Measurements from ENCODE around the gene NGFR. TPM values are rescaled to one million over a fixed set of nuclear protein-coding genes. Genes with fewer than 3 reads are reported as not detected.

NGFR gene
- total RNA-seq, 1 donor from 2014 or later: 0.04 TPM

DNA sequence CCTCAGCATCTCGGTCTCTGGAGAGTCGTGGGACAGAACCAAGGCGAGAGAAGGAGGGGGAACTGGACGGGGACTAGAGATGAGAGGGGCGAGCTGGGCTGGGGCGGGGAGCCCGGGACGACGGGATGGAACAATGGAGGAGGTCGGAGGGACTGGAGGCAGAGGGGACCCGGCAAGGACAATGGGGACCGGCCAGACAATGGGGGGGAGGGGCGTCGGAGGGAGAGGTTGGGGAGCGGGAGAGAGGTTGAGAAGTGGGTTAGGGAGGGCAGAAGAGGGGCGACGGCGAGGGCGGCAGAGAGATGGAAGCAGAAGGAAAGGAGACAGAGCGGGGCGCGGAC is 719 bp downstream of the NGFR start:
- TF ChIP-seq, protein P1, sequence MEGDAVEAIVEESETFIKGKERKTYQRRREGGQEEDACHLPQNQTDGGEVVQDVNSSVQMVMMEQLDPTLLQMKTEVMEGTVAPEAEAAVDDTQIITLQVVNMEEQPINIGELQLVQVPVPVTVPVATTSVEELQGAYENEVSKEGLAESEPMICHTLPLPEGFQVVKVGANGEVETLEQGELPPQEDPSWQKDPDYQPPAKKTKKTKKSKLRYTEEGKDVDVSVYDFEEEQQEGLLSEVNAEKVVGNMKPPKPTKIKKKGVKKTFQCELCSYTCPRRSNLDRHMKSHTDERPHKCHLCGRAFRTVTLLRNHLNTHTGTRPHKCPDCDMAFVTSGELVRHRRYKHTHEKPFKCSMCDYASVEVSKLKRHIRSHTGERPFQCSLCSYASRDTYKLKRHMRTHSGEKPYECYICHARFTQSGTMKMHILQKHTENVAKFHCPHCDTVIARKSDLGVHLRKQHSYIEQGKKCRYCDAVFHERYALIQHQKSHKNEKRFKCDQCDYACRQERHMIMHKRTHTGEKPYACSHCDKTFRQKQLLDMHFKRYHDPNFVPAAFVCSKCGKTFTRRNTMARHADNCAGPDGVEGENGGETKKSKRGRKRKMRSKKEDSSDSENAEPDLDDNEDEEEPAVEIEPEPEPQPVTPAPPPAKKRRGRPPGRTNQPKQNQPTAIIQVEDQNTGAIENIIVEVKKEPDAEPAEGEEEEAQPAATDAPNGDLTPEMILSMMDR (IDR thresholded peaks at IDR 0.05; ENCODE audit: insufficient read depth, low read length, poor library complexity, severe bottlenecking): no peak
- Histone ChIP-seq H3K4me3 (ENCODE audit: low read depth, low read length) (peak overlapping the region; percentile 15), H3K36me3 (ENCODE audit: control insufficient read depth, insufficient read depth, low read length) (no peaks in the 10 kb centered on the region), H3K27me3 (ENCODE audit: control insufficient read depth, insufficient read depth, low read length) (peaks cover 63% of the 10 kb centered on the region)
- no peak for DNase-seq (ENCODE audit: low read depth)

DNA sequence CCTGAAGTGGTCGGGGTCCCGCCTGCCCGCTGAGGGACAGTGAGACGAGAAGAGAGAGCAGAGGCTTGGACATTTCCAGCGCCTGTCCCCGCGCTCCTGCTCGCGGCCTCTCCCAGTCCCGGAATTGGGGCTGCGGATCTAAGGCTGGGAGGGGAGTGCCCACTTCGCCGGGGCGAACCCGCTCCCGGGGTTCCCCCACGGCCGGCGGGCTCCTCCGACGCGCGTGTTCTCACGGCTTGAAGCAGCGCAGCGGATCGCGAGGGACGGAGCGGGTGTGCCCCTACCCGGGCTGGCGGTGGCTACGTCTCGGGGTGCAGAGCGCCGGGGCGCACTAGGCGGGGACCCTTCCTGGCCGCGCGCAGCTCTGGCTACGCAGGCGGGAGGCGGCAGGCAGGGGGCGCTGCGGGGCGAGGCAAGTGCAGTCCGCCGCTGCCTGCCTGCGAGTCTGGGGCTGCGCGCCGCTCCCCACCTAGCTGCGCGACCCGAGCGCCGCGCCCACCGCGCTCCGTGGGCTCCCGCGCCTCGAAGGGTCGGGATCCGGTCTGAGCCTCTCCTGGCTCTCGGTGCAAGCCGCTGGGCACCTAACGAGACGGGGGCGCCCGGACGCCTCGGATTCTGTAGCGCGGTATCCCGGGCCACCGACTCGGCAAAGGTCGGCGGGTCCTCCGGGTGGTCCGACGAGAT is 1.2 kb downstream of the NGFR start:
- TF ChIP-seq, protein P1 (IDR thresholded peaks at IDR 0.05; ENCODE audit: insufficient read depth, low read length, poor library complexity, severe bottlenecking): no peak
- peaks cover 63% of the 10 kb centered on the region for H3K27me3 ChIP-seq (ENCODE audit: control insufficient read depth, insufficient read depth, low read length)
- no peak for DNase-seq (ENCODE audit: low read depth)
- peak overlapping the region; percentile 14 for H3K4me3 ChIP-seq (ENCODE audit: low read depth, low read length)
- no peaks in the 10 kb centered on the region for H3K36me3 ChIP-seq (ENCODE audit: control insufficient read depth, insufficient read depth, low read length)

DNA sequence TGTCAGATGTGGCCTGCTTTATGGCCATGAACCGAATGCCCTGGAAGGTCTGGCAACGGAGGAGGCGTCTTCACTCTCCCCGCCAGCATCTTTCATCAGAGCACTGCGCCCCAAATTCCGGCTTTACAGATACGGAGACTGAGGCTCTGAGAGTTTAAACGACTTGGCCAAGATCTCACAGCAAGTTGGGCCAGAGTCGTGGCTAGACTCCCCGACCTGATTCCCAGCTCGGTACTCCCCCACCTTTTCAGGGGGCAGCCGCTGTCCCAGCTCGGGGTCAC is 1.7 kb downstream of the NGFR start:
- Histone ChIP-seq H3K27me3 (ENCODE audit: control insufficient read depth, insufficient read depth, low read length) (peaks cover 61% of the 10 kb centered on the region), H3K36me3 (ENCODE audit: control insufficient read depth, insufficient read depth, low read length) (no peaks in the 10 kb centered on the region), H3K4me3 (ENCODE audit: low read depth, low read length) (no peak overlapping the region)
- TF ChIP-seq, protein P1 (IDR thresholded peaks at IDR 0.05; ENCODE audit: insufficient read depth, low read length, poor library complexity, severe bottlenecking): no peak
- DNase-seq (ENCODE audit: low read depth): no peak

DNA sequence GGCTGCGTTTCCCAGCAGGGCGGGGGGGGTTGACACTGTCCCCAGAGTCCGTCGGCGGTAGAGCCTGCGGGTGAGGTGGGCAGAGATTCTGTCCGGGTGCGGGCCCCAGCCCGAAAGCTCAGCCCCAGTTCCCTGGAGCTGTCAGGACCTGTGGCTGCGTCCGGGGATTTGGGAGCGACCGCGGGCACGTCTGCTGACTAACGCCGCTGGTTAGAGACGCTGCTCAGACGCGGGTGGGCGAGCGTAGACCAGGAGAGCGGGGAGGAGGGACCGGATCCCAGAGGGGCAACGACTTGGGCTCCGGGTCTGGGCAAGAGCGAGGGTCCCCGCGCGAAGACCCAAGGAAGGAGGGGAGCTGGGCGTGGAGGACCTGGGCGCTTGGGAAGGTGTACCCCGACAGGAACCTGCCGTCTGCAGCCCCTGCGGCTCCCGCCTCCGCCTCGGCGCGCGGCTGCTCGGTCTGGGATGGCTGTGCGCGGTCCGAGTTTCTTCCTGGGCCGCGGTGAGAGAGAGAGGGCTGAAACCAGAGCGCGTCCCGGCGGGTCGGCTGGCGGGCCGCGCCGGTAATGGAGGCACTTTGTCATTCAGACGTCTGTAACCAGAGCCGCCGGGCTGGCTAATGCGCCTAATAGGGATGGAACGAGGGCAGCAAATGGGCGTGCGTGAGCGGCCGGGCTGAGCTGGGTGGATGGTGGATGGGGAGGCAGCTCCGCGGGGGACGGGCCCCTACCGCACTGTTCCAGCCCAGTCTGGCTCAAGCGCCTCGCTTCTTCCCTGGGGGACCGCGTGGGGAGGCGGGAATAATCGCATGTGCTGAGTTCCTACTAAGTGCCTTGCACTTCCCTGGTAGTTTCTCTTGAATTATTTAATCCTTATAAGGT is 2.3 kb downstream of the NGFR start:
- no peaks in the 10 kb centered on the region for H3K36me3 ChIP-seq (ENCODE audit: control insufficient read depth, insufficient read depth, low read length)
- peak overlapping the region; percentile 6 for H3K4me3 ChIP-seq (ENCODE audit: low read depth, low read length)
- peaks cover 64% of the 10 kb centered on the region for H3K27me3 ChIP-seq (ENCODE audit: control insufficient read depth, insufficient read depth, low read length)
- DNase-seq (ENCODE audit: low read depth): no peak
- TF ChIP-seq, protein P1 (IDR thresholded peaks at IDR 0.05; ENCODE audit: insufficient read depth, low read length, poor library complexity, severe bottlenecking): no peak

DNA sequence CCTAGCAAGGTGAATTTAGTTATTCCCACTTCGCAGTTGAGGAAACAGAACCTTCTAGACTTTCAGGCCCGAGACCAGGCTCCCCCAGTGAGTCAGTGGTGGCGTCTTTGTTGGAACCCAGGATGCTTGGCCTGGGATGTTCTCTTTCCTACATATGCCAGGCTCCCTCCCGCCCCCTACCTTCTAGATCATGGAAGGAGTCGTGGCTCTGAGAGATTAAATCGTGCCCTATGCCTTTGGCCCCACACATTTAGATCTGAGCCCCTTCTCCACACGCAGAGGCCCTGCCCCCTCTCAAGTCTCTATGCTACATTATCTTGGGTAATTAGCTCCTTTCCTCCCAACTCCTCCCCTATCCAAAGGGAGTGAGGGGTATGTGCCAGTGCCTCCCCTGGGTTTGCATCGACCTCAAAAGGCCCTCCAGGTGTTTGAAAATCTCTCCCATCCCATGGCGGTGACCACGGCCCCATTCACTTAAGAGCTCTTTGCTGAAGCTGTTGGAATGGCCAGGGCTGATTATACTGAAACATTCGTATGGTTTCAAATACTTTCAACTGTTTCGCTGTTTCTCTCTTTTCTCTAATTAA is 3.0 kb downstream of the NGFR start:
- no peaks in the 10 kb centered on the region for H3K36me3 ChIP-seq (ENCODE audit: control insufficient read depth, insufficient read depth, low read length)
- DNase-seq (ENCODE audit: low read depth): no peak
- H3K27me3 ChIP-seq (ENCODE audit: control insufficient read depth, insufficient read depth, low read length): peaks cover 66% of the 10 kb centered on the region
- no peak overlapping the region for H3K4me3 ChIP-seq (ENCODE audit: low read depth, low read length)
- TF ChIP-seq, protein P1 (IDR thresholded peaks at IDR 0.05; ENCODE audit: insufficient read depth, low read length, poor library complexity, severe bottlenecking): peak; percentile 11

All from kidney epithelial cell (primary cell).